SU-DHL-6 (cell line): ENCODE results near the gene WNT3.

Experiments
- H2AFZ ChIP-seq: fragments of 200-600 bp; sonication (generic); 2 replicates; pipeline ENCODE4 v1.6.1; 2014; ENCODE audit warnings: low read depth, mild to moderate bottlenecking, moderate library complexity, mixed read lengths, antibody characterized with exemption, low read length; ENCODE audit not compliant: severe bottlenecking
- H3F3A ChIP-seq: fragments of 200-600 bp; shearing (Covaris generic); 2 replicates; pipeline ENCODE4 v1.6.0; 2016; ENCODE audit warnings: antibody characterized with exemption, mild to moderate bottlenecking; ENCODE audit not compliant: insufficient read depth
- H3K27ac ChIP-seq: fragments of 200-600 bp; sonication (generic); 2 replicates; pipeline ENCODE4 v1.5.1; 2016; ENCODE audit warnings: low read depth, mild to moderate bottlenecking, low read length, moderate library complexity, mixed read lengths
- H3K27me3 ChIP-seq: fragments of 200-600 bp; sonication (generic), shearing (Covaris generic); 2 replicates; pipeline ENCODE4 v1.6.0; 2014; ENCODE audit warnings: mild to moderate bottlenecking, low read length
- H3K36me3 ChIP-seq: fragments of 200-600 bp; sonication (generic); 2 replicates; pipeline ENCODE4 v1.6.1; 2014; ENCODE audit warnings: mild to moderate bottlenecking, low read length, mixed read lengths
- H3K4me2 ChIP-seq: fragments of 300-600, 200-600 bp; shearing (Covaris generic), sonication (generic); 2 replicates; pipeline ENCODE4 v1.6.0; 2014; ENCODE audit warnings: low read length, low read depth, mild to moderate bottlenecking; ENCODE audit not compliant: poor library complexity, severe bottlenecking
- H3K4me3 ChIP-seq: fragments of 200-600 bp; sonication (generic); 2 replicates; pipeline ENCODE4 v1.5.1; 2014; ENCODE audit warnings: antibody characterized with exemption, low read length, mild to moderate bottlenecking, mixed read lengths; ENCODE audit not compliant: insufficient read depth, poor library complexity, severe bottlenecking
- H3K79me2 ChIP-seq: fragments of 200-600 bp; sonication (generic); 2 replicates; pipeline ENCODE4 v1.6.1; 2014; ENCODE audit warnings: mild to moderate bottlenecking, low read length, moderate library complexity; ENCODE audit not compliant: insufficient read depth
- H3K9ac ChIP-seq: fragments of 200-600 bp; sonication (generic); 2 replicates; pipeline ENCODE4 v1.7.0; 2014; ENCODE audit warnings: mild to moderate bottlenecking, low read length
- H3K9me2 ChIP-seq: fragments of 200-600 bp; sonication (generic); replicated peaks from 2 replicates; pipeline ENCODE4 v1.6.1; 2014; ENCODE audit warnings: low read length; ENCODE audit not compliant: insufficient read depth
- H3K9me3 ChIP-seq: fragments of 200-600 bp; sonication (generic); 2 replicates; pipeline ENCODE4 v1.6.1; 2014; ENCODE audit warnings: low read length, mixed read lengths; ENCODE audit not compliant: insufficient read depth
- H4K20me1 ChIP-seq: fragments of 200-600 bp; sonication (generic); 2 replicates; pipeline ENCODE4 v1.6.1; 2014; ENCODE audit warnings: low read depth, mild to moderate bottlenecking, antibody characterized with exemption, low read length, moderate library complexity, mixed read lengths
- EZH2phosphoT487 ChIP-seq: fragments of 200-600 bp; sonication (generic), shearing (Covaris generic); conservative IDR thresholded peaks from 2 replicates; pipeline ENCODE4 v1.6.1; 2018; ENCODE audit warnings: mild to moderate bottlenecking, antibody characterized with exemption, low read length, moderate library complexity, mixed read lengths
- TF ChIP-seq, protein P1 (sequence below): fragments of 200-600 bp; sonication (generic); IDR thresholded peaks from one replicate; pipeline ENCODE4 v1.5.1; 2017; ENCODE audit warnings: antibody characterized with exemption, mild to moderate bottlenecking, low read length, moderate library complexity; ENCODE audit not compliant: insufficient read depth, poor library complexity, severe bottlenecking

Gene WNT3

DNA sequence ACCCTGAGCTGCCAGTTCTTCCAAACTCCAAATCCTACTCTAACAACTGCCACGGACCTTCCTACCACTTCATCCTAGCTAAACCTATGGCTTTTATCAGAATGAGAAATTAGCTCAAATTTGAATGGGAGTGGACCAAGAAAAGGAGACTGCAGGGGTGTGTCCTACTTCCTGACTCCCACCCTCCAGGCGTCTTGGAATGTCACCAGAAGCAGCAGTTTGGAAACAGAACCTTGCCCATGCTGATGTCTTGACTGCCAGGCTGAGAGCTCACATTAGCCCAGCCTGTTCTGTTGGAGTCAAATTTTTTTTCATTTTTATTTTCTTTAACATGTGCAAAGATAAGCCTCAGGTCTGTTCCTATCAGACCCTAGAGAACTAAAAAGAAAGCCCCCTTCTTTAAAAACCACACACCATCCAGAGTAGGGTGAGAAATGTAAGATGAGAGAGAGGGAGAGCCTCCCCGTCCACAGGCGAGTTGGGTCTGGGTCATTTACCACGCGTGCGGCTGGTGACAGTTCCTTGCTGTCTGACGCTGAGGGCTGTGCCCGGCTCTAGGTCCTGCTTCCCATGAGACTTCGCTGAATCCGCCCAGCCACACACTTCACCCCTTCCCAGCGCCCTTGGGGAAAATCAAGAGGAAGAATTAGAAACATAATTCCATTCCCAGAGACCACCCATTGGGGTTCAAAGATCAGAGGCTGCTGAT lies 54.3 kb downstream of the WNT3 start:
- Histone ChIP-seq H2AFZ (no peak overlapping the region), H3K27me3 (no peaks in the 10 kb centered on the region), H3K9me3 (no peaks in the 10 kb centered on the region), H4K20me1 (no peaks in the 10 kb centered on the region), H3K4me2 (no peak overlapping the region), H3K79me2 (no peaks in the 10 kb centered on the region), H3K36me3 (no peaks in the 10 kb centered on the region), H3K9me2 (no peaks in the 10 kb centered on the region), H3K27ac (no peak overlapping the region), H3K9ac (no peak overlapping the region), H3F3A (no peaks in the 10 kb centered on the region), H3K4me3 (no peak overlapping the region)
- TF ChIP-seq EZH2phosphoT487, result no peak
- TF ChIP-seq, protein P1, sequence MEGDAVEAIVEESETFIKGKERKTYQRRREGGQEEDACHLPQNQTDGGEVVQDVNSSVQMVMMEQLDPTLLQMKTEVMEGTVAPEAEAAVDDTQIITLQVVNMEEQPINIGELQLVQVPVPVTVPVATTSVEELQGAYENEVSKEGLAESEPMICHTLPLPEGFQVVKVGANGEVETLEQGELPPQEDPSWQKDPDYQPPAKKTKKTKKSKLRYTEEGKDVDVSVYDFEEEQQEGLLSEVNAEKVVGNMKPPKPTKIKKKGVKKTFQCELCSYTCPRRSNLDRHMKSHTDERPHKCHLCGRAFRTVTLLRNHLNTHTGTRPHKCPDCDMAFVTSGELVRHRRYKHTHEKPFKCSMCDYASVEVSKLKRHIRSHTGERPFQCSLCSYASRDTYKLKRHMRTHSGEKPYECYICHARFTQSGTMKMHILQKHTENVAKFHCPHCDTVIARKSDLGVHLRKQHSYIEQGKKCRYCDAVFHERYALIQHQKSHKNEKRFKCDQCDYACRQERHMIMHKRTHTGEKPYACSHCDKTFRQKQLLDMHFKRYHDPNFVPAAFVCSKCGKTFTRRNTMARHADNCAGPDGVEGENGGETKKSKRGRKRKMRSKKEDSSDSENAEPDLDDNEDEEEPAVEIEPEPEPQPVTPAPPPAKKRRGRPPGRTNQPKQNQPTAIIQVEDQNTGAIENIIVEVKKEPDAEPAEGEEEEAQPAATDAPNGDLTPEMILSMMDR, result no peak

DNA sequence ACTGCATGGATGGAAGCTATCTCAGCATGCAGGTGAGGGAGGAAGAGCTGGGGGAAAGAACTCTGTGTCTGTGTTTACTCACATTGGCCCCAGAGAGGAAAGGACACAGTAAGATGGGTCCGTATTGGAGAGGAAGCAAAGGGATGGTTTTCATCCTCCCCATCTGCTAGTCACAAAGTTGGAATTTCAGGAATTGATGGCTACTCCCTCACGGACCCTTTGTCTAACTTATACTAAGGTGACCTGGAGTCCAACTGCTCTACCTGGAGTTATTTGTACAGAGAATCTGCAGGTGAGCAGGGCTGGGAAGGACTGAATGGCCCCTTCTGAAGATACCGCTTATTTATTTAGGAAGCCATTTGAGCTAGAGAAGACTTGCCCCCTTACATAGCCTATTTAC lies 55.1 kb downstream of the WNT3 start:
- no peak overlapping the region for H2AFZ ChIP-seq
- H3K9me3 ChIP-seq, result no peaks in the 10 kb centered on the region
- H3K4me2 ChIP-seq, result no peak overlapping the region
- H3K27ac ChIP-seq, result no peak overlapping the region
- no peaks in the 10 kb centered on the region for H3F3A ChIP-seq
- no peak overlapping the region for H3K4me3 ChIP-seq
- H3K9me2 ChIP-seq, result no peaks in the 10 kb centered on the region
- TF ChIP-seq, protein P1, result no peak
- no peak for TF ChIP-seq EZH2phosphoT487
- no peaks in the 10 kb centered on the region for H3K27me3 ChIP-seq
- no peak overlapping the region for H3K9ac ChIP-seq
- H3K36me3 ChIP-seq, result no peaks in the 10 kb centered on the region
- H4K20me1 ChIP-seq, result no peaks in the 10 kb centered on the region
- no peaks in the 10 kb centered on the region for H3K79me2 ChIP-seq

DNA sequence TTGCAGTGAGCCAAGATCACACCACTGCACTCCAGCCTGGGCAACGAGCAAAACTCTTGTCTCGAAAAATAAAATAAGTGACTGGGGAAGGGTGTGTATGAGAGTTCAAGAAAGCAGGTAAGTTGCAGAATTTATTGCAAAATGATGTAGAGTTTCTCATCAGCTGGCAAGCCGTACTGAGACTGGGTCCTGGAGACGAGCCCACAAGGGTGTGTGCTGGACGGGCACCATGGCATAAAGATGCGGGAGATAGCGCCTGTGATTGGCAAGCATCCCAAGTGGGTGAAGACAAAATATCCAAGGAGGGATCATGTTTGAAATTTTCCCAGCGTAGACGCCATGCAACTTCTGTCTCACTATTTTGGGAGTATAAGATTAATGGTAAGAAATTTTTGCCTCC lies 59.4 kb downstream of the WNT3 start:
- Histone ChIP-seq H3K9me3 (no peaks in the 10 kb centered on the region), H3F3A (0 out of 2 replicates have a peak, but pooled peaks cover 4% of the 10 kb centered on the region), H3K27me3 (no peaks in the 10 kb centered on the region), H3K36me3 (peaks cover 10% of the 10 kb centered on the region; the same call in 1 of the 2 replicates), H3K4me3 (no peak overlapping the region), H3K27ac (no peak overlapping the region), H3K79me2 (no peaks in the 10 kb centered on the region), H4K20me1 (no peaks in the 10 kb centered on the region), H3K9me2 (no peaks in the 10 kb centered on the region), H3K9ac (no peak overlapping the region), H3K4me2 (no peak overlapping the region), H2AFZ (no peak overlapping the region)
- TF ChIP-seq, protein P1, result no peak
- TF ChIP-seq EZH2phosphoT487, result no peak
